Hepatocyte (in vitro differentiated cells): ENCODE measurements around the gene AGXT. TPM values are rescaled to one million over a fixed set of nuclear protein-coding genes. Genes with fewer than 3 reads are reported as not detected.

Experiments used
- DNase-seq: peaks from one replicate; pipeline ENCODE4 v3.0.0-alpha.2; 2016; ENCODE audit warnings: low spot score
- H2AFZ ChIP-seq: fragments of 200-600 bp; sonication (generic); 2 replicates; pipeline ENCODE4 v1.6.0; 2016; ENCODE audit warnings: antibody characterized with exemption, mild to moderate bottlenecking
- H3K27ac ChIP-seq: fragments of 200-600 bp; sonication (generic); 2 replicates; pipeline ENCODE4 v1.5.1; 2016; ENCODE audit warnings: mild to moderate bottlenecking
- H3K27me3 ChIP-seq: fragments of 200-600 bp; sonication (generic); 2 replicates; pipeline ENCODE4 v1.6.1; 2016
- H3K36me3 ChIP-seq: fragments of 200-600 bp; sonication (generic); replicated peaks from 2 replicates; pipeline ENCODE4 v1.5.1; 2016; ENCODE audit warnings: low read depth; ENCODE audit not compliant: insufficient read depth
- H3K4me1 ChIP-seq: fragments of 200-600 bp; sonication (generic); 2 replicates; pipeline ENCODE4 v1.5.1; 2016; ENCODE audit warnings: mild to moderate bottlenecking, moderate library complexity; ENCODE audit not compliant: insufficient read depth
- H3K4me2 ChIP-seq: fragments of 200-600 bp; sonication (generic); 2 replicates; pipeline ENCODE4 v1.6.0; 2016
- H3K4me3 ChIP-seq: fragments of 200-600 bp; sonication (generic); 2 replicates; pipeline ENCODE4 v1.5.1; 2016; ENCODE audit warnings: mild to moderate bottlenecking
- H3K79me2 ChIP-seq: fragments of 200-600 bp; sonication (generic); 2 replicates; pipeline ENCODE4 v1.6.0; 2017; ENCODE audit warnings: mild to moderate bottlenecking
- H3K9me2 ChIP-seq: fragments of 200-600 bp; sonication (generic); replicated peaks from 2 replicates; pipeline ENCODE4 v1.6.0; 2017; ENCODE audit warnings: mild to moderate bottlenecking; ENCODE audit not compliant: insufficient read depth
- H3K9me3 ChIP-seq: fragments of 200-600 bp; sonication (generic); 2 replicates; pipeline ENCODE4 v1.5.1; 2016; ENCODE audit warnings: low read depth, mild to moderate bottlenecking
- H4K20me1 ChIP-seq: fragments of 200-600 bp; sonication (generic); 2 replicates; pipeline ENCODE4 v1.6.0; 2016; ENCODE audit warnings: mild to moderate bottlenecking; ENCODE audit not compliant: insufficient read depth, poor library complexity, severe bottlenecking
- EZH2 ChIP-seq: fragments of 200-600 bp; sonication (generic); IDR thresholded peaks from 2 replicates; pipeline ENCODE4 v1.6.1; 2016; ENCODE audit warnings: antibody characterized with exemption, mild to moderate bottlenecking, borderline replicate concordance
- EZH2phosphoT487 ChIP-seq: fragments of 200-600 bp; sonication (generic); IDR thresholded peaks from one replicate; pipeline ENCODE4 v1.6.1; 2018; ENCODE audit warnings: antibody characterized with exemption, mild to moderate bottlenecking, low read depth, moderate library complexity; ENCODE audit not compliant: unreplicated experiment, severe bottlenecking
- WGBS: methylation state at CpG from one replicate; pipeline ENCODE4 v1.1.6; 2016; ENCODE audit warnings: low lambda C conversion rate; ENCODE audit errors: missing lambda C conversion rate; 5-methylcytosine and 5-hydroxymethylcytosine counted together
- polyA plus RNA-seq: library from polyadenylated mRNA; unstranded; fragments of >200 nt; fragmentation: Nextera tagmentation; extraction: Ambion mirVana; gene quantifications from 2 replicates; pipeline ENCODE4 v1.2.1, GENCODE V29; 2016
- total RNA-seq: library from RNA; depleted of rRNA; stranded (reverse); fragments of >200 nt; gene quantifications from 2 replicates; pipeline ENCODE4 v1.2.3, GENCODE V29; 2014
- TF ChIP-seq, protein P1 (sequence below): fragments of 200-600 bp; sonication (generic); IDR thresholded peaks from 2 replicates; pipeline ENCODE4 v1.5.1; 2016; ENCODE audit warnings: antibody characterized with exemption, mild to moderate bottlenecking; ENCODE audit not compliant: poor library complexity

The AGXT gene
- total and polyA plus RNA-seq, 2 experiments from 2014 or later = 90.8 to 169 TPM

DNA sequence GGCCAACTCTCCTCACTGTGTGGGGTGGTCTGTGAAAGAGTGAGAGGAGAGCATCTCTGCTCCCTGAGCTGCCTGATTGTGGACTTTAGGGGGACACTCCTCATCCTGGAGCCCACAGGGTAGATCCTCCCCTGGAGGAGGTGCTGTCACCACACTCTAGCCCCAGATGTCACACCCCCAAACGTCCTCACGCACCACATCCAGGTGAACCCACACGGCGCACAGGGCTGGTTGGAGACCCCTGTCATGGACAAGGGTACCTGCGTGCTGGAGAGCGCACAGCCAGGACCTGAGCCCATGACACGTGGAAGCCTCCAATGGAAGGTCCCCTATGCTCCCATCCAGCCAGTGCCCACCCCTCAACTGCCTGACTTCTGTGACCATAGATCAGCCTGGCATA is 10.5 kb downstream of the AGXT start:
- H3K9me3 ChIP-seq = no peaks in the 10 kb centered on the region
- 83% methylated on average over 7 of the region's 7 CpGs for WGBS
- H4K20me1 ChIP-seq = no peaks in the 10 kb centered on the region
- TF ChIP-seq EZH2 = no peak
- TF ChIP-seq, protein P1, sequence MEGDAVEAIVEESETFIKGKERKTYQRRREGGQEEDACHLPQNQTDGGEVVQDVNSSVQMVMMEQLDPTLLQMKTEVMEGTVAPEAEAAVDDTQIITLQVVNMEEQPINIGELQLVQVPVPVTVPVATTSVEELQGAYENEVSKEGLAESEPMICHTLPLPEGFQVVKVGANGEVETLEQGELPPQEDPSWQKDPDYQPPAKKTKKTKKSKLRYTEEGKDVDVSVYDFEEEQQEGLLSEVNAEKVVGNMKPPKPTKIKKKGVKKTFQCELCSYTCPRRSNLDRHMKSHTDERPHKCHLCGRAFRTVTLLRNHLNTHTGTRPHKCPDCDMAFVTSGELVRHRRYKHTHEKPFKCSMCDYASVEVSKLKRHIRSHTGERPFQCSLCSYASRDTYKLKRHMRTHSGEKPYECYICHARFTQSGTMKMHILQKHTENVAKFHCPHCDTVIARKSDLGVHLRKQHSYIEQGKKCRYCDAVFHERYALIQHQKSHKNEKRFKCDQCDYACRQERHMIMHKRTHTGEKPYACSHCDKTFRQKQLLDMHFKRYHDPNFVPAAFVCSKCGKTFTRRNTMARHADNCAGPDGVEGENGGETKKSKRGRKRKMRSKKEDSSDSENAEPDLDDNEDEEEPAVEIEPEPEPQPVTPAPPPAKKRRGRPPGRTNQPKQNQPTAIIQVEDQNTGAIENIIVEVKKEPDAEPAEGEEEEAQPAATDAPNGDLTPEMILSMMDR = no peak
- no peak for TF ChIP-seq EZH2phosphoT487
- H3K4me1 ChIP-seq = peaks cover 9% of the 10 kb centered on the region
- H3K79me2 ChIP-seq = no peaks in the 10 kb centered on the region
- no peaks in the 10 kb centered on the region for H3K9me2 ChIP-seq
- no peak overlapping the region for H3K27ac ChIP-seq
- no peak overlapping the region for H3K4me3 ChIP-seq
- H2AFZ ChIP-seq = no peak overlapping the region
- H3K4me2 ChIP-seq = no peak overlapping the region
- DNase-seq = no peak
- no peaks in the 10 kb centered on the region for H3K27me3 ChIP-seq
- no peaks in the 10 kb centered on the region for H3K36me3 ChIP-seq

DNA sequence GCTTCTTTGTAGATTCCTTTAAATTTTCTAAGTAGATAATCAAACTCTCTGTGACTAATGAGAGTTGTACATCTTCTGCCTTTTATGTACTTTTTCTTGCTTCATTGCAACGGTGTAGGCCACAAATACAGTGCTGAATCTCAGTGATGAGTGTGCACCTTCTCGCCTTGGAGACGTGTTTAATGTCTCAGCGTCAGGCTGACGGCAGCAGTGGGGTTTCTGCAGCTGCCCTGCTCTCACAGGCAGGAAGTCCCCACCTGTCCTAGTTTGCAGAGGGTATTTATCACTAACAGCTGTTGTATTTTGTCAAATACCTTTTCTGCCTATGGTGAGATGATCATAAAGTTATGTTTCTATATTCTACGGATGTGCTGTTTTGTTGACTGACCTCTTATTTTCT is 13.3 kb downstream of the AGXT start:
- Histone ChIP-seq H3K27ac (no peak overlapping the region), H3K9me3 (no peaks in the 10 kb centered on the region), H4K20me1 (no peaks in the 10 kb centered on the region), H3K36me3 (no peaks in the 10 kb centered on the region), H3K27me3 (no peaks in the 10 kb centered on the region), H3K79me2 (no peaks in the 10 kb centered on the region), H3K4me1 (no peaks in the 10 kb centered on the region), H3K9me2 (no peaks in the 10 kb centered on the region), H3K4me2 (no peak overlapping the region), H3K4me3 (no peak overlapping the region), H2AFZ (no peak overlapping the region)
- WGBS = 57% methylated on average over 6 of the region's 6 CpGs
- TF ChIP-seq, protein P1 = no peak
- TF ChIP-seq EZH2phosphoT487 (no peak), EZH2 (no peak)
- no peak for DNase-seq

DNA sequence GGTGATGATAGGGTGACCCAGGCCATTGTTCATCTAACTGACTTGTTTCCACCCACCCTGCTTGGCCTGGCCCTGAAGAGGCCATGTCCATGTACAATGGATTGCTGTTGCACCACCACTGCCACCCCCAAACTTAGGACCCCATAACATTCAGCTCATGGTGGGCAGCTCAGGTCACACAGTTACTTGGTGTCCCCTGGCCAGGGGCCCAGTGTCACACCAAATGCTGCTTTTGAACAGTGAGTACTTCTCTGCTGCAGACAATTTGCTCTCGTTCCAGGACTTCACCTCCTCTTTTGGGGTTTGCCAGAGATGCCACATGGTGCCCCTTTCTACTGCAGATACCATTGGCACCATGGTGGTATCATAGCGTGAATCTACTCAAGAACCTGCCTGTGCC is 15.6 kb downstream of the AGXT start:
- Histone ChIP-seq H3K4me3 (no peak overlapping the region), H2AFZ (no peak overlapping the region), H3K27ac (no peak overlapping the region), H3K4me2 (no peak overlapping the region), H3K79me2 (no peaks in the 10 kb centered on the region), H4K20me1 (no peaks in the 10 kb centered on the region), H3K4me1 (no peaks in the 10 kb centered on the region), H3K9me3 (no peaks in the 10 kb centered on the region), H3K36me3 (no peaks in the 10 kb centered on the region), H3K9me2 (no peaks in the 10 kb centered on the region), H3K27me3 (no peaks in the 10 kb centered on the region)
- WGBS = 81% methylated on average over 2 of the region's 2 CpGs
- no peak for DNase-seq
- TF ChIP-seq EZH2 = no peak
- TF ChIP-seq, protein P1 = no peak
- TF ChIP-seq EZH2phosphoT487 = no peak

DNA sequence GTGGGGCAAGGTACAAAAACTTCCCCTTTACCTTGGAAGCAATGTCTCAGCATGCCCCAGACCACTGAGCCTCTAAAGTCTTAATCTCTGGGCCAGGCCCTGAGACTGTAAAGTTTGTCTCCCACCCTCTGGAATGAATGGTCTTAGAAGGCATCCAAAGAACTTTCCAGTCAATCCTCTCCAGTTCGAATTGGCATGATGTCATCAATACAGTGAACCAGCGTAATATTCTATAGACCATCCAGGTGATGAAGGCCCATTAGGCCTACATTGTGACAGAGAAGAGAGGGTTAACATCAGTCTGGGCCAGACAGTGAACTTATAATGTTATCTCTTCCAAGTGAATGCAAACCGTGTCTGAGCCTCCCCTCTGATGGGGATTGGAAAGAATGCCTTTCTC is 16.1 kb downstream of the AGXT start:
- Histone ChIP-seq H2AFZ (no peak overlapping the region), H3K4me3 (no peak overlapping the region), H3K9me2 (no peaks in the 10 kb centered on the region), H3K36me3 (no peaks in the 10 kb centered on the region), H3K9me3 (no peaks in the 10 kb centered on the region), H3K79me2 (no peaks in the 10 kb centered on the region), H3K27me3 (no peaks in the 10 kb centered on the region), H4K20me1 (no peaks in the 10 kb centered on the region), H3K4me1 (peaks cover 2% of the 10 kb centered on the region), H3K27ac (no peak overlapping the region), H3K4me2 (no peak overlapping the region)
- 65% methylated on average over 3 of the region's 3 CpGs for WGBS
- TF ChIP-seq EZH2phosphoT487 (no peak), EZH2 (no peak)
- TF ChIP-seq, protein P1 = no peak
- DNase-seq = no peak
